GM23338 (cell line): ENCODE results near the gene CCIN. TPM values are rescaled to one million over a fixed set of nuclear protein-coding genes. Genes with fewer than 3 reads are reported as not detected.

Experiments
- ATAC-seq: fragments of 200-7000 bp; cut with Tn5 transposase; 3 replicates; pipeline ENCODE4 v1.9.1; 2020
- DNase-seq: peaks from one replicate; pipeline ENCODE4 v3.0.0-alpha.2; 2015; ENCODE audit warnings: low spot score
- H2AFZ ChIP-seq: fragments of 200-600 bp; sonication (generic); 2 replicates; pipeline ENCODE4 v1.8.0; 2016; ENCODE audit warnings: antibody characterized with exemption, mild to moderate bottlenecking, moderate library complexity
- H3F3A ChIP-seq: fragments of 200-600 bp; sonication (generic); replicated peaks from 2 replicates; pipeline ENCODE4 v1.8.0; 2017; ENCODE audit warnings: antibody characterized with exemption, mixed run types, low read depth
- H3K27ac ChIP-seq: fragments of 200-600 bp; sonication (generic); 2 replicates; pipeline ENCODE4 v1.6.1; 2016; ENCODE audit warnings: low read depth
- H3K27me3 ChIP-seq: fragments of 200-600 bp; sonication (generic); 2 replicates; pipeline ENCODE4 v1.8.0; 2016; ENCODE audit warnings: mild to moderate bottlenecking, mixed run types, moderate library complexity; ENCODE audit not compliant: insufficient read depth
- H3K36me3 ChIP-seq: fragments of 200-600 bp; sonication (generic); 2 replicates; pipeline ENCODE4 v1.8.0; 2016; ENCODE audit warnings: mild to moderate bottlenecking; ENCODE audit not compliant: insufficient read depth
- H3K4me1 ChIP-seq: fragments of 200-600 bp; sonication (generic); 2 replicates; pipeline ENCODE4 v1.8.0; 2016; ENCODE audit warnings: mild to moderate bottlenecking, moderate library complexity; ENCODE audit not compliant: insufficient read depth
- H3K4me2 ChIP-seq: fragments of 200-600 bp; sonication (generic); 2 replicates; pipeline ENCODE4 v1.7.1; 2017; ENCODE audit warnings: mixed run types
- H3K4me3 ChIP-seq: fragments of 200-600 bp; sonication (generic); 2 replicates; pipeline ENCODE4 v1.6.1; 2016; ENCODE audit warnings: mixed run types
- H3K79me2 ChIP-seq: fragments of 200-600 bp; sonication (generic); replicated peaks from 2 replicates; pipeline ENCODE4 v1.8.0; 2017; ENCODE audit warnings: mild to moderate bottlenecking; ENCODE audit not compliant: insufficient read depth
- H3K9me2 ChIP-seq: fragments of 200-600 bp; sonication (generic); 2 replicates; pipeline ENCODE4 v1.8.0; 2017; ENCODE audit not compliant: insufficient read depth
- H4K20me1 ChIP-seq: fragments of 200-600 bp; sonication (generic); replicated peaks from 2 replicates; pipeline ENCODE4 v1.8.0; 2017; ENCODE audit warnings: mild to moderate bottlenecking; ENCODE audit not compliant: insufficient read depth
- H3K27ac Mint-ChIP-seq: 2 replicates; pipeline ENCODE4 v1.8.0; 2020; ENCODE audit warnings: inconsistent platforms, mild to moderate bottlenecking, moderate library complexity, mixed read lengths
- H3K27me3 Mint-ChIP-seq: 3 replicates; pipeline ENCODE4 v1.8.0; 2022; ENCODE audit warnings: low read depth, mild to moderate bottlenecking, moderate library complexity, mixed read lengths, inconsistent platforms; ENCODE audit not compliant: insufficient read depth, poor library complexity
- H3K36me3 Mint-ChIP-seq: 3 replicates; pipeline ENCODE4 v1.8.0; 2021; ENCODE audit warnings: low read depth, mild to moderate bottlenecking, inconsistent platforms, moderate library complexity, mixed read lengths
- H3K4me1 Mint-ChIP-seq: 3 replicates; pipeline ENCODE4 v1.8.0; 2020; ENCODE audit warnings: mild to moderate bottlenecking, inconsistent platforms, mixed read lengths
- H3K4me3 Mint-ChIP-seq: 3 replicates; pipeline ENCODE4 v1.8.0; 2021; ENCODE audit warnings: moderate library complexity, mild to moderate bottlenecking, inconsistent platforms, mixed read lengths
- H3K9me3 Mint-ChIP-seq: 3 replicates; pipeline ENCODE4 v1.8.0; 2020; ENCODE audit warnings: moderate library complexity, mild to moderate bottlenecking, inconsistent platforms, mixed read lengths
- CREB1 ChIP-seq: fragments of 250-450 bp; sonication (Bioruptor Pico); IDR thresholded peaks from 2 replicates; pipeline ENCODE4 v1.5.0; 2020; ENCODE audit warnings: low read depth, mild to moderate bottlenecking, moderate library complexity
- EZH2 ChIP-seq: fragments of 200-600 bp; sonication (generic); IDR thresholded peaks from one replicate; pipeline ENCODE4 v1.8.0; 2017; ENCODE audit warnings: antibody characterized with exemption, mild to moderate bottlenecking, low read depth; ENCODE audit not compliant: unreplicated experiment
- EZH2phosphoT487 ChIP-seq: fragments of 200-600 bp; sonication (generic); IDR thresholded peaks from one replicate; pipeline ENCODE4 v1.8.1; 2018; ENCODE audit warnings: antibody characterized with exemption; ENCODE audit not compliant: unreplicated experiment
- JUNB ChIP-seq: IDR thresholded peaks from one replicate; pipeline ENCODE4 v1.6.1; 2016; ENCODE audit warnings: antibody characterized with exemption; ENCODE audit not compliant: unreplicated experiment
- NANOG ChIP-seq: IDR thresholded peaks from 2 replicates; pipeline ENCODE4 v1.6.1; 2016; ENCODE audit warnings: antibody characterized with exemption, borderline replicate concordance
- POLR2AphosphoS5 ChIP-seq: IDR thresholded peaks from 2 replicates; pipeline ENCODE4 v1.6.1; 2016; ENCODE audit warnings: antibody characterized with exemption, low read depth
- STAT1 ChIP-seq: IDR thresholded peaks from one replicate; pipeline ENCODE4 v1.6.1; 2016; ENCODE audit warnings: antibody characterized with exemption; ENCODE audit not compliant: unreplicated experiment
- ZNF114 ChIP-seq: fragments of 250-450 bp; sonication (Bioruptor Pico); IDR thresholded peaks from 2 replicates; pipeline ENCODE4 v1.5.0; 2020; ENCODE audit warnings: mild to moderate bottlenecking, moderate library complexity
- ZNF331 ChIP-seq: fragments of 250-450 bp; sonication (Bioruptor Pico); IDR thresholded peaks from 2 replicates; pipeline ENCODE4 v1.5.0; 2020; ENCODE audit warnings: low read depth, mild to moderate bottlenecking, moderate library complexity
- polyA plus RNA-seq: library from polyadenylated mRNA; unstranded; fragments of >200 nt; fragmentation: Nextera tagmentation; extraction: Ambion mirVana; gene quantifications from 2 replicates; pipeline ENCODE4 v1.2.1, GENCODE V29; 2016
- total RNA-seq: library from RNA; depleted of rRNA; stranded (reverse); fragments of >200 nt; shearing (Covaris generic); gene quantifications from 2 replicates; pipeline ENCODE4 v1.2.3, GENCODE V29; 2014
- TF ChIP-seq, protein P1 (sequence below): fragments of 250-450 bp; sonication (Bioruptor Pico); IDR thresholded peaks from 2 replicates; pipeline ENCODE4 v1.5.0; 2020; ENCODE audit warnings: mild to moderate bottlenecking, moderate library complexity
- TF ChIP-seq, protein P2 (sequence below): IDR thresholded peaks from 2 replicates; pipeline ENCODE4 v1.6.1; 2016; ENCODE audit warnings: antibody characterized with exemption
- TF ChIP-seq, protein P3 (sequence below), 2 experiments: fragments of 200-600 bp in 1 of 2; sonication (generic) in 1 of 2; conservative IDR thresholded peaks; 2 replicates each; pipeline versions ENCODE4 v1.5.1 to v1.6.1; 2016 to 2017; ENCODE audit warnings: antibody characterized with exemption in 2 of 2, low read depth in 2 of 2, mild to moderate bottlenecking in 2 of 2, moderate library complexity in 1 of 2
- TF ChIP-seq, protein P4 (sequence below): IDR thresholded peaks from one replicate; pipeline ENCODE4 v1.6.1; 2018; ENCODE audit warnings: antibody characterized with exemption; ENCODE audit not compliant: unreplicated experiment

The CCIN gene
- total and polyA plus RNA-seq, 2 experiments from 2014 or later = 0.14 TPM; not detected in 1

DNA sequence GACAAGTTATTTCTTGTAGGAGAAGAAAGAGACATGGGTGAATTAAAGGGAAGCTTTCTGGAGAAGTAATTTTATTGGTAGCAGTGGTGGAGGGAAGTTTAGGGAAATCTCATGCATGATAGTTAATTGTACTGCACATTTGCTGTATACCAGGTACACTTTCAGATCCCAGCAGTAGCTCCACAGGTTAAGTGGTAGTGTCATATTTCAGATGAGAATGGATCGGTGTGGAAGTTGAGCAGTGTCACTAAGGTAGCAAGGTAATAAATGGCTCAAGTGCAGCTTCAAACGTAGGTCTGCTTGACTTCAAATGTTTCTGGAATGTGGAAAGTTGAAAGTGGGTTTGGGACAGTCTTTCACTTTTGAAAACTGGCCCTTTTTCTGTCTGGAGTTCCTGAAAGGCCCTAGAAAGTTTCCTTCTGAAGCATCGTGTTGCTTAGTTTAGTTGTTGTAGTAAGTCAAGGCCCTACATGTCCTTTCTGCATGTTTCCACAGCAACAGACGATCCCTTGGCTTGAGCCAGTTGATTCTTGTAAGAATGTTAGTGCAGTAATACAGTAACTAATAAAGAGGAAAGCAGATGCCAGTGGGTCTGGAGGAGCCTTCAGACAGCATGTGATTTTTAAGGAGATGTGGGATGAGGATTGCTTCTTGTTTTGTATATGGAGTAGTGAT is 25.3 kb downstream of the CCIN start:
- Histone ChIP-seq H3K4me1 (peaks cover 20% of the 10 kb centered on the region), H3F3A (no peaks in the 10 kb centered on the region), H3K27me3 (no peaks in the 10 kb centered on the region), H3K27ac (no peak overlapping the region), H3K79me2 (peaks cover 75% of the 10 kb centered on the region), H4K20me1 (peaks cover 32% of the 10 kb centered on the region), H3K36me3 (peaks cover 22% of the 10 kb centered on the region; the same call in 1 of the 2 replicates), H2AFZ (no peak overlapping the region), H3K9me2 (no peaks in the 10 kb centered on the region), H3K4me2 (no peak overlapping the region), H3K4me3 (no peak overlapping the region)
- no peak overlapping the region for H3K27ac Mint-ChIP-seq
- H3K9me3 Mint-ChIP-seq = no peaks in the 10 kb centered on the region
- H3K27me3 Mint-ChIP-seq = peaks cover 6% of the 10 kb centered on the region
- ATAC-seq (no peak), DNase-seq (no peak)
- TF ChIP-seq POLR2AphosphoS5 (no peak), CREB1 (no peak), ZNF331 (CRISPR knock-in tag) (no peak), ZNF114 (CRISPR knock-in tag) (no peak), STAT1 (no peak), NANOG (no peak), EZH2 (no peak), JUNB (no peak), EZH2phosphoT487 (no peak)
- TF ChIP-seq, protein P1, sequence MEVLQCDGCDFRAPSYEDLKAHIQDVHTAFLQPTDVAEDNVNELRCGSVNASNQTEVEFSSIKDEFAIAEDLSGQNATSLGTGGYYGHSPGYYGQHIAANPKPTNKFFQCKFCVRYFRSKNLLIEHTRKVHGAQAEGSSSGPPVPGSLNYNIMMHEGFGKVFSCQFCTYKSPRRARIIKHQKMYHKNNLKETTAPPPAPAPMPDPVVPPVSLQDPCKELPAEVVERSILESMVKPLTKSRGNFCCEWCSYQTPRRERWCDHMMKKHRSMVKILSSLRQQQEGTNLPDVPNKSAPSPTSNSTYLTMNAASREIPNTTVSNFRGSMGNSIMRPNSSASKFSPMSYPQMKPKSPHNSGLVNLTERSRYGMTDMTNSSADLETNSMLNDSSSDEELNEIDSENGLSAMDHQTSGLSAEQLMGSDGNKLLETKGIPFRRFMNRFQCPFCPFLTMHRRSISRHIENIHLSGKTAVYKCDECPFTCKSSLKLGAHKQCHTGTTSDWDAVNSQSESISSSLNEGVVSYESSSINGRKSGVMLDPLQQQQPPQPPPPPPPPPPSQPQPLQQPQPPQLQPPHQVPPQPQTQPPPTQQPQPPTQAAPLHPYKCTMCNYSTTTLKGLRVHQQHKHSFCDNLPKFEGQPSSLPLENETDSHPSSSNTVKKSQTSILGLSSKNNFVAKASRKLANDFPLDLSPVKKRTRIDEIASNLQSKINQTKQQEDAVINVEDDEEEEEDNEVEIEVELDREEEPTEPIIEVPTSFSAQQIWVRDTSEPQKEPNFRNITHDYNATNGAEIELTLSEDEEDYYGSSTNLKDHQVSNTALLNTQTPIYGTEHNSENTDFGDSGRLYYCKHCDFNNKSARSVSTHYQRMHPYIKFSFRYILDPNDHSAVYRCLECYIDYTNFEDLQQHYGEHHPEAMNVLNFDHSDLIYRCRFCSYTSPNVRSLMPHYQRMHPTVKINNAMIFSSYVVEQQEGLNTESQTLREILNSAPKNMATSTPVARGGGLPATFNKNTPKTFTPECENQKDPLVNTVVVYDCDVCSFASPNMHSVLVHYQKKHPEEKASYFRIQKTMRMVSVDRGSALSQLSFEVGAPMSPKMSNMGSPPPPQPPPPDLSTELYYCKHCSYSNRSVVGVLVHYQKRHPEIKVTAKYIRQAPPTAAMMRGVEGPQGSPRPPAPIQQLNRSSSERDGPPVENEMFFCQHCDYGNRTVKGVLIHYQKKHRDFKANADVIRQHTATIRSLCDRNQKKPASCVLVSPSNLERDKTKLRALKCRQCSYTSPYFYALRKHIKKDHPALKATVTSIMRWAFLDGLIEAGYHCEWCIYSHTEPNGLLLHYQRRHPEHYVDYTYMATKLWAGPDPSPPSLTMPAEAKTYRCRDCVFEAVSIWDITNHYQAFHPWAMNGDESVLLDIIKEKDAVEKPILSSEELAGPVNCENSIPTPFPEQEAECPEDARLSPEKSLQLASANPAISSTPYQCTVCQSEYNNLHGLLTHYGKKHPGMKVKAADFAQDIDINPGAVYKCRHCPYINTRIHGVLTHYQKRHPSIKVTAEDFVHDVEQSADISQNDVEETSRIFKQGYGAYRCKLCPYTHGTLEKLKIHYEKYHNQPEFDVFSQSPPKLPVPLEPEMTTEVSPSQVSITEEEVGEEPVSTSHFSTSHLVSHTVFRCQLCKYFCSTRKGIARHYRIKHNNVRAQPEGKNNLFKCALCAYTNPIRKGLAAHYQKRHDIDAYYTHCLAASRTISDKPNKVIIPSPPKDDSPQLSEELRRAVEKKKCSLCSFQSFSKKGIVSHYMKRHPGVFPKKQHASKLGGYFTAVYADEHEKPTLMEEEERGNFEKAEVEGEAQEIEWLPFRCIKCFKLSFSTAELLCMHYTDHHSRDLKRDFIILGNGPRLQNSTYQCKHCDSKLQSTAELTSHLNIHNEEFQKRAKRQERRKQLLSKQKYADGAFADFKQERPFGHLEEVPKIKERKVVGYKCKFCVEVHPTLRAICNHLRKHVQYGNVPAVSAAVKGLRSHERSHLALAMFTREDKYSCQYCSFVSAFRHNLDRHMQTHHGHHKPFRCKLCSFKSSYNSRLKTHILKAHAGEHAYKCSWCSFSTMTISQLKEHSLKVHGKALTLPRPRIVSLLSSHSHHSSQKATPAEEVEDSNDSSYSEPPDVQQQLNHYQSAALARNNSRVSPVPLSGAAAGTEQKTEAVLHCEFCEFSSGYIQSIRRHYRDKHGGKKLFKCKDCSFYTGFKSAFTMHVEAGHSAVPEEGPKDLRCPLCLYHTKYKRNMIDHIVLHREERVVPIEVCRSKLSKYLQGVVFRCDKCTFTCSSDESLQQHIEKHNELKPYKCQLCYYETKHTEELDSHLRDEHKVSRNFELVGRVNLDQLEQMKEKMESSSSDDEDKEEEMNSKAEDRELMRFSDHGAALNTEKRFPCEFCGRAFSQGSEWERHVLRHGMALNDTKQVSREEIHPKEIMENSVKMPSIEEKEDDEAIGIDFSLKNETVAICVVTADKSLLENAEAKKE (CRISPR knock-in tag) = no peak
- TF ChIP-seq, protein P2, sequence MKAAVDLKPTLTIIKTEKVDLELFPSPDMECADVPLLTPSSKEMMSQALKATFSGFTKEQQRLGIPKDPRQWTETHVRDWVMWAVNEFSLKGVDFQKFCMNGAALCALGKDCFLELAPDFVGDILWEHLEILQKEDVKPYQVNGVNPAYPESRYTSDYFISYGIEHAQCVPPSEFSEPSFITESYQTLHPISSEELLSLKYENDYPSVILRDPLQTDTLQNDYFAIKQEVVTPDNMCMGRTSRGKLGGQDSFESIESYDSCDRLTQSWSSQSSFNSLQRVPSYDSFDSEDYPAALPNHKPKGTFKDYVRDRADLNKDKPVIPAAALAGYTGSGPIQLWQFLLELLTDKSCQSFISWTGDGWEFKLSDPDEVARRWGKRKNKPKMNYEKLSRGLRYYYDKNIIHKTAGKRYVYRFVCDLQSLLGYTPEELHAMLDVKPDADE = no peak
- TF ChIP-seq, protein P3, sequence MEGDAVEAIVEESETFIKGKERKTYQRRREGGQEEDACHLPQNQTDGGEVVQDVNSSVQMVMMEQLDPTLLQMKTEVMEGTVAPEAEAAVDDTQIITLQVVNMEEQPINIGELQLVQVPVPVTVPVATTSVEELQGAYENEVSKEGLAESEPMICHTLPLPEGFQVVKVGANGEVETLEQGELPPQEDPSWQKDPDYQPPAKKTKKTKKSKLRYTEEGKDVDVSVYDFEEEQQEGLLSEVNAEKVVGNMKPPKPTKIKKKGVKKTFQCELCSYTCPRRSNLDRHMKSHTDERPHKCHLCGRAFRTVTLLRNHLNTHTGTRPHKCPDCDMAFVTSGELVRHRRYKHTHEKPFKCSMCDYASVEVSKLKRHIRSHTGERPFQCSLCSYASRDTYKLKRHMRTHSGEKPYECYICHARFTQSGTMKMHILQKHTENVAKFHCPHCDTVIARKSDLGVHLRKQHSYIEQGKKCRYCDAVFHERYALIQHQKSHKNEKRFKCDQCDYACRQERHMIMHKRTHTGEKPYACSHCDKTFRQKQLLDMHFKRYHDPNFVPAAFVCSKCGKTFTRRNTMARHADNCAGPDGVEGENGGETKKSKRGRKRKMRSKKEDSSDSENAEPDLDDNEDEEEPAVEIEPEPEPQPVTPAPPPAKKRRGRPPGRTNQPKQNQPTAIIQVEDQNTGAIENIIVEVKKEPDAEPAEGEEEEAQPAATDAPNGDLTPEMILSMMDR (conservative IDR thresholded peaks at IDR 0.05; ENCODE audit: low read depth in 2 of 2) = no peak
- TF ChIP-seq, protein P4, sequence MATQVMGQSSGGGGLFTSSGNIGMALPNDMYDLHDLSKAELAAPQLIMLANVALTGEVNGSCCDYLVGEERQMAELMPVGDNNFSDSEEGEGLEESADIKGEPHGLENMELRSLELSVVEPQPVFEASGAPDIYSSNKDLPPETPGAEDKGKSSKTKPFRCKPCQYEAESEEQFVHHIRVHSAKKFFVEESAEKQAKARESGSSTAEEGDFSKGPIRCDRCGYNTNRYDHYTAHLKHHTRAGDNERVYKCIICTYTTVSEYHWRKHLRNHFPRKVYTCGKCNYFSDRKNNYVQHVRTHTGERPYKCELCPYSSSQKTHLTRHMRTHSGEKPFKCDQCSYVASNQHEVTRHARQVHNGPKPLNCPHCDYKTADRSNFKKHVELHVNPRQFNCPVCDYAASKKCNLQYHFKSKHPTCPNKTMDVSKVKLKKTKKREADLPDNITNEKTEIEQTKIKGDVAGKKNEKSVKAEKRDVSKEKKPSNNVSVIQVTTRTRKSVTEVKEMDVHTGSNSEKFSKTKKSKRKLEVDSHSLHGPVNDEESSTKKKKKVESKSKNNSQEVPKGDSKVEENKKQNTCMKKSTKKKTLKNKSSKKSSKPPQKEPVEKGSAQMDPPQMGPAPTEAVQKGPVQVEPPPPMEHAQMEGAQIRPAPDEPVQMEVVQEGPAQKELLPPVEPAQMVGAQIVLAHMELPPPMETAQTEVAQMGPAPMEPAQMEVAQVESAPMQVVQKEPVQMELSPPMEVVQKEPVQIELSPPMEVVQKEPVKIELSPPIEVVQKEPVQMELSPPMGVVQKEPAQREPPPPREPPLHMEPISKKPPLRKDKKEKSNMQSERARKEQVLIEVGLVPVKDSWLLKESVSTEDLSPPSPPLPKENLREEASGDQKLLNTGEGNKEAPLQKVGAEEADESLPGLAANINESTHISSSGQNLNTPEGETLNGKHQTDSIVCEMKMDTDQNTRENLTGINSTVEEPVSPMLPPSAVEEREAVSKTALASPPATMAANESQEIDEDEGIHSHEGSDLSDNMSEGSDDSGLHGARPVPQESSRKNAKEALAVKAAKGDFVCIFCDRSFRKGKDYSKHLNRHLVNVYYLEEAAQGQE = no peak
- peaks cover 31% of the 10 kb centered on the region for H3K4me1 Mint-ChIP-seq
- H3K4me3 Mint-ChIP-seq = no peak overlapping the region
- peaks cover 34% of the 10 kb centered on the region for H3K36me3 Mint-ChIP-seq
